A549 (cell line): ENCODE data around the gene LAMA1. TPM values are rescaled to one million over a fixed set of nuclear protein-coding genes. Genes with fewer than 3 reads are reported as not detected.

Experiments
- ATAC-seq, 2 experiments: fragments of 200-7000 bp in 1 of 2; fragments of >200 bp in 1 of 2; cut with Nextera tagmentation in 1 of 2; cut with Tn5 transposase in 1 of 2; 3 replicates each; pipeline versions ENCODE4 v1.8.0 to v1.9.1; 2018 to 2020; ENCODE audit warnings: mild to moderate bottlenecking in 1 of 2, moderate library complexity in 1 of 2
- CTCF ChIA-PET: fragments of 300-600 bp; sonication (Branson Sonifier 250); formaldehyde crosslinking; extraction: SDS; loops from one replicate; lab custom pipeline; 2021; ENCODE audit warnings: antibody characterized with exemption, inconsistent platforms; lab: Yijun Ruan, JAX
- POLR2A ChIA-PET: fragments of 350-600 bp; formaldehyde crosslinking; extraction: SDS; loops from one replicate; lab custom pipeline; 2021; ENCODE audit warnings: antibody characterized with exemption, inconsistent platforms; lab: Yijun Ruan, JAX
- DNase-seq, 2 experiments: peaks; one replicate each; pipeline versions ENCODE4 v3.0.0 to v3.0.0-alpha.2; 2011 to 2016; ENCODE audit warnings: low read depth in 1 of 2, low spot score in 1 of 2
- FAIRE-seq: peaks from 2 replicates; lab custom pipeline; 2011; peaks lifted over from hg19 to GRCh38; lab: Jason Lieb, UNC
- H3K27ac ChIP-seq, 2 experiments: fragments of >200 bp; sonication (Bioruptor Twin); formaldehyde crosslinking; 3 replicates each; pipeline ENCODE4 v1.5.1; 2016 to 2017
- H3K4me1 ChIP-seq: fragments of >200 bp; sonication (Bioruptor Twin); formaldehyde crosslinking; 3 replicates; pipeline ENCODE4 v1.6.1; 2016
- H3K4me2 ChIP-seq: fragments of >200 bp; sonication (Bioruptor Twin); formaldehyde crosslinking; 3 replicates; pipeline ENCODE4 v1.6.1; 2016
- H3K4me3 ChIP-seq: fragments of >200 bp; sonication (Bioruptor Twin); formaldehyde crosslinking; 3 replicates; pipeline ENCODE4 v1.5.1; 2016
- H3K9me3 ChIP-seq: fragments of >200 bp; sonication (Bioruptor Twin); formaldehyde crosslinking; 3 replicates; pipeline ENCODE4 v1.6.1; 2016
- BCL3 ChIP-seq: fragments of >200 bp; sonication (Bioruptor Twin); formaldehyde crosslinking; IDR thresholded peaks from 3 replicates; pipeline ENCODE4 v1.6.1; 2016
- CHD2 ChIP-seq: fragments of 150-350 bp; IDR thresholded peaks from 2 replicates; pipeline ENCODE4 v1.6.1; 2014; ENCODE audit warnings: low read length; ENCODE audit not compliant: partially characterized antibody
- E2F6 ChIP-seq: IDR thresholded peaks from 2 replicates; pipeline ENCODE4 v1.6.1; 2012; ENCODE audit warnings: low read depth, borderline replicate concordance
- EHF ChIP-seq: fragments of 250-450 bp; sonication (Bioruptor Pico); IDR thresholded peaks from 2 replicates; pipeline ENCODE4 v1.5.0; 2020; ENCODE audit warnings: mild to moderate bottlenecking
- EP300 ChIP-seq, 2 experiments: fragments of >200 bp; sonication (Bioruptor Twin); formaldehyde crosslinking; IDR thresholded peaks; 2 replicates in 1 of 2; 3 replicates in 1 of 2; pipeline ENCODE4 v1.6.1; 2016 to 2017
- FOSB ChIP-seq: fragments of 250-450 bp; sonication (Bioruptor Pico); IDR thresholded peaks from 2 replicates; pipeline ENCODE4 v1.5.0; 2020; ENCODE audit warnings: mild to moderate bottlenecking, moderate library complexity
- GATA3 ChIP-seq: IDR thresholded peaks from 2 replicates; pipeline ENCODE4 v1.6.1; 2012; ENCODE audit warnings: borderline replicate concordance
- HEYL ChIP-seq: fragments of 250-450 bp; sonication (Bioruptor Pico); IDR thresholded peaks from 2 replicates; pipeline ENCODE4 v1.8.0; 2021; ENCODE audit warnings: mild to moderate bottlenecking, moderate library complexity
- HOXB5 ChIP-seq: fragments of 250-450 bp; sonication (Bioruptor Pico); IDR thresholded peaks from 2 replicates; pipeline ENCODE4 v1.5.0; 2020; ENCODE audit warnings: mild to moderate bottlenecking, moderate library complexity
- MAZ ChIP-seq: fragments of 150-350 bp; IDR thresholded peaks from 2 replicates; pipeline ENCODE4 v1.6.1; 2014; ENCODE audit warnings: antibody characterized with exemption, low read depth, low read length, borderline replicate concordance
- MYC ChIP-seq: IDR thresholded peaks from 2 replicates; pipeline ENCODE4 v1.6.1; 2012; ENCODE audit warnings: mild to moderate bottlenecking, inconsistent platforms, low read length, improper control_type of control experiment, borderline replicate concordance
- NPAS2 ChIP-seq: fragments of 250-450 bp; sonication (Bioruptor Pico); IDR thresholded peaks from 2 replicates; pipeline ENCODE4 v1.8.0; 2022; ENCODE audit warnings: mild to moderate bottlenecking, moderate library complexity, borderline replicate concordance
- PBX3 ChIP-seq: IDR thresholded peaks from 2 replicates; pipeline ENCODE4 v1.6.1; 2012
- POLR2AphosphoS2 ChIP-seq: conservative IDR thresholded peaks from 2 replicates; pipeline ENCODE4 v1.6.1; 2012; ENCODE audit warnings: low read length, improper control_type of control experiment, inconsistent platforms
- RAD21 ChIP-seq, 2 experiments: fragments of >200 bp in 1 of 2; sonication (Bioruptor Twin) in 1 of 2; formaldehyde crosslinking in 1 of 2; IDR thresholded peaks in 1 of 2; conservative IDR thresholded peaks in 1 of 2; 2 replicates in 1 of 2; 3 replicates in 1 of 2; pipeline ENCODE4 v1.6.1; 2012 to 2018; ENCODE audit warnings: inconsistent platforms in 1 of 2
- REST ChIP-seq: fragments of 200-600 bp; sonication (generic); IDR thresholded peaks from 2 replicates; pipeline ENCODE4 v1.6.1; 2016; ENCODE audit warnings: antibody characterized with exemption, mild to moderate bottlenecking, moderate library complexity
- RFX5 ChIP-seq: fragments of 450-650 bp; IDR thresholded peaks from 2 replicates; pipeline ENCODE4 v1.7.1; 2014; ENCODE audit warnings: antibody characterized with exemption, mild to moderate bottlenecking, moderate library complexity
- SREBF2 ChIP-seq: fragments of 450-650 bp; IDR thresholded peaks from 2 replicates; pipeline ENCODE4 v1.6.1; 2014; ENCODE audit warnings: mild to moderate bottlenecking, moderate library complexity
- TFCP2L1 ChIP-seq: fragments of 250-450 bp; sonication (Bioruptor Pico); IDR thresholded peaks from 2 replicates; pipeline ENCODE4 v1.5.0; 2021; ENCODE audit warnings: mild to moderate bottlenecking
- TP53 ChIP-seq: fragments of 250-450 bp; sonication (Bioruptor Pico); IDR thresholded peaks from 2 replicates; pipeline ENCODE4 v1.5.0; 2021; ENCODE audit warnings: mild to moderate bottlenecking, moderate library complexity
- ZC3H11A ChIP-seq: fragments of 450-650 bp; IDR thresholded peaks from 2 replicates; pipeline ENCODE4 v1.6.1; 2014; ENCODE audit warnings: antibody characterized with exemption, mild to moderate bottlenecking
- ZFP36 ChIP-seq: fragments of 450-650 bp; IDR thresholded peaks from 2 replicates; pipeline ENCODE4 v1.6.1; 2014; ENCODE audit warnings: borderline replicate concordance; ENCODE audit not compliant: partially characterized antibody
- ZNF302 ChIP-seq: fragments of 250-450 bp; sonication (Bioruptor Pico); IDR thresholded peaks from 2 replicates; pipeline ENCODE4 v1.9.0; 2021; ENCODE audit warnings: inconsistent platforms, mild to moderate bottlenecking, moderate library complexity
- WGBS: methylation state at CpG from one replicate; pipeline ENCODE4 v1.1.6; 2017; ENCODE audit errors: missing lambda C conversion rate; 5-methylcytosine and 5-hydroxymethylcytosine counted together
- polyA plus RNA-seq, 4 experiments: library from polyadenylated mRNA; depleted of rRNA in 3 of 4; stranded (reverse); fragments of >200 nt; fragmentation: RNase III in 1 of 4; extraction: RNeasy Plus Mini Kit Qiagen cat#74134 plus additional on column Dnase treatment in 1 of 4; gene quantifications; 2 replicates in 3 of 4; 3 replicates in 1 of 4; pipeline ENCODE4 v1.2.3, GENCODE V29; 2011 to 2017

LAMA1 gene
- polyA plus RNA-seq, 2 of the 4 experiments (the other 2 are of a cell fraction) = 0.05 to 0.06 TPM

- TF ChIP-seq HOXB5 (no peak), ZC3H11A (no peak), EHF (CRISPR knock-in tag) (no peak), ZNF302 (CRISPR knock-in tag) (no peak), REST (no peak), ZFP36 (no peak), SREBF2 (no peak), BCL3 (no peak), TP53 (CRISPR knock-in tag) (no peak), MAZ (no peak), NPAS2 (no peak), HEYL (CRISPR knock-in tag) (no peak), PBX3 (no peak), RFX5 (no peak), RAD21 (conservative IDR thresholded peaks at IDR 0.05 in 1 of 2, IDR thresholded peaks at IDR 0.05 in 1 of 2) (no peak), FOSB (no peak), EP300 (IDR thresholded peaks at IDR 0.05) (no peak)
- TF ChIP-seq, all 56 proteins: peak for 0
- Histone ChIP-seq H3K27ac (no peak overlapping the region), H3K4me2 (no peak overlapping the region), H3K4me1 (peaks cover 8% of the 10 kb centered on the region; the same call in 2 of the 3 replicates), H3K4me3 (no peak overlapping the region), H3K9me3 (no peaks in the 10 kb centered on the region)
- ChIA-PET POLR2A (no interaction called here), CTCF (interaction anchor here (1.2 kb wide), 1 partner anchor 48 kb away, joined by 3 read pairs; no protein-coding TSS in a partner anchor)
- no peak for FAIRE-seq
- no peak for DNase-seq
- ATAC-seq = no peak
- WGBS = 84% methylated on average over 2 of the region's 2 CpGs
Measured at GRCh38 chr18:7082671-7083070, 34.9 kb downstream of the LAMA1 start.

GRCh38 chr18:7079231-7079630 lies 38.4 kb downstream of the LAMA1 start:
- no peak for FAIRE-seq
- no peak for DNase-seq
- TF ChIP-seq MYC (no peak), E2F6 (no peak), RFX5 (no peak), POLR2AphosphoS2 (no peak), GATA3 (no peak), CHD2 (no peak), TFCP2L1 (no peak), ZNF302 (CRISPR knock-in tag) (no peak)
- Histone ChIP-seq H3K4me3 (no peak overlapping the region), H3K9me3 (no peaks in the 10 kb centered on the region), H3K27ac (no peak overlapping the region), H3K4me1 (peaks cover 5% of the 10 kb centered on the region; the same call in 2 of the 3 replicates), H3K4me2 (no peak overlapping the region)
- WGBS = 13% methylated on average over 1 of the region's 1 CpG
- POLR2A ChIA-PET = no interaction called here
- CTCF ChIA-PET = no interaction called here
- ATAC-seq = no peak
